ENCODE measurements around the gene CDC42EP4. TPM values are rescaled to one million over a fixed set of nuclear protein-coding genes. Genes with fewer than 3 reads are reported as not detected.

Gene CDC42EP4
- 19.6 and 53.2 TPM in 2 replicates for total RNA-seq (2011; cell fraction: chromatin; rRNA removed; ENCODE audit: low replicate concordance)
- 40.4 and 45.0 TPM in 2 replicates for total RNA-seq (2011; cell fraction: nucleolus; rRNA removed)
- 28.5 and 29.0 TPM in 2 replicates for total RNA-seq (2011; cell fraction: nucleoplasm; rRNA removed)
- total RNA-seq (2014; rRNA removed) (16.1 and 19.9 TPM in 2 replicates), total RNA-seq (2014; rRNA removed; fragmentation: Illumina TruSeq; extraction: Trizol) (7.4 and 8.0 TPM in 2 replicates), total RNA-seq (2015; rRNA removed; fragmentation: Illumina TruSeq; extraction: Trizol) (15.9 TPM in 2 replicates), total RNA-seq (2021) (20.4 and 20.8 TPM in 2 replicates), polyA plus RNA-seq (2011; rRNA removed) (8.8 and 12.3 TPM in 2 replicates), polyA plus RNA-seq (2014; fragmentation: Illumina TruSeq; extraction: Trizol) (10.2 and 15.3 TPM in 2 replicates), polyA plus RNA-seq (2014; fragmentation: Nextera tagmentation; extraction: Ambion mirVana) (1 to 10 TPM in 1 of 2 experiments, under 1 TPM in 1; 0.65 to 1.1 TPM), polyA plus RNA-seq (2014; rRNA removed) (13.3 and 13.4 TPM in 2 replicates), polyA minus RNA-seq (2011; rRNA and poly(A)+ RNA removed) (7.4 and 13.8 TPM in 2 replicates), Bru-seq, nascent RNA (percentile 68 among the genes with signal in this experiment), BruChase-seq, experiment 1, labeled RNA remaining after a 2-hour chase (percentile 68 among the genes with signal in this experiment), BruChase-seq, experiment 2, labeled RNA remaining after a 6-hour chase (percentile 65 among the genes with signal in this experiment)
- polyA plus RNA-seq (2011; cell fraction: cytosol; rRNA removed): 9.2 and 35.2 TPM in 2 replicates
- 9.0 and 12.0 TPM in 2 replicates for polyA plus RNA-seq (2011; cell fraction: nucleus; rRNA removed)
- 19.2 and 20.7 TPM in 2 replicates for polyA plus RNA-seq (2012)
- polyA minus RNA-seq (2011; cell fraction: cytosol; rRNA and poly(A)+ RNA removed): 14.7 and 19.6 TPM in 2 replicates
- polyA minus RNA-seq (2011; cell fraction: nucleus; rRNA and poly(A)+ RNA removed): 19.3 and 19.4 TPM in 2 replicates
- long read RNA-seq, experiment 1, transcript CDC42EP4-205 (2 exons, 1,022 nt): minor isoform, 11 of 92 reads
- long read RNA-seq, experiment 1, transcript CDC42EP4-201 (2 exons, 3,272 nt): major isoform, 18 of 92 reads
- long read RNA-seq, experiment 1, partial matches to known transcripts: 63 of 92 reads
- long read RNA-seq, experiment 1, other reads (novel, unspliced or antisense): 0 of 92 reads
- long read RNA-seq, experiment 2, transcript CDC42EP4-201 (2 exons, 3,272 nt): major isoform, 9 of 39 reads
- long read RNA-seq, experiment 2, transcript CDC42EP4-205 (2 exons, 1,022 nt): minor isoform, 7 of 39 reads
- long read RNA-seq, experiment 2, partial matches to known transcripts: 0 of 39 reads
- long read RNA-seq, experiment 2, other reads (novel, unspliced or antisense): 23 of 39 reads
- long read RNA-seq, experiment 3, partial matches to known transcripts: 0 of 5 reads
- long read RNA-seq, experiment 3, other reads (novel, unspliced or antisense): 1 of 5 reads

DNA sequence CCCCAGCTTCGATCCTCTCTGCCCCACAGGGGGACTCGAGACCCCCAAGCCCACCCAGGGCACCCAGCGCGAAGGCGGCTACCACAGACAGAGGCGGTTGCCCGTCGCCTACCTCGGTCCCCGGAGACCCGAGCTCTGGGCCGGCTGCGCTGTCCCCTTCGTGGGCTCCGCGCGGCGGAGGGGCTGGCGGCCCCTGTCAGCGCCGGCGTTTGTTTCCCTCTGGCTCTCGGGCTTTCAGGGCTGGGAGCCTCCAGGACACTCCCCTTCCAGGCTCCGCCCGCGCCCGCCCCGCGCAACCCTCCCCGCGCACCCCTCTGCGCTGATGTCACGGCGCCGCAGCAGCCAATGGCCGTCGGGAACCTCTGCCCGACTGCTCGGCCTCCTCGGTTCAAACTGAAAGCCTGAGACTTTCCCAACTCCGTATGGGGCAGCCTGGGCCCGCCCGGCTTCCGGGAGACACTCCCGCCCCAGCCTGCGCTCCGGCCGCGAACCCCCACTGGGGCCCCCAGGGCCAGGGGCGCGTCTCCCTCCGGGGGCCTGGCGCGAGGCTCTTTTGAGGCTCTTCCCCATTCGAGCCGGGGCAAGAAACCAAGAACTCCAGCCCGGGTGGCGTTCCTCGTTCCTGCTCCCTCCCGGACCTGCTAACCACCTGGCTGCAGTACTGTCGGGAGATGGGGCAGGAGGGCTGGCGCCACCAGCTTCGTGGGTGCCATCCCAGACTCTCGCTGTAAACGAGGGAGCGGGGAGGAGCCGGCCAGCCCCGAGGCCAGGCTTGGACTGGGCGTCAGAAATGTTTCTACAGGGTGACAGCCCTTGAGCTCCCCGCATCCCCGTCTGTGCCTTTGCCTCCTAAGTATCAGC lies at the start of gene CDC42EP4:
TSS of gene CDC42EP4 (minus strand) at position 221 of the 861 bp plus-strand sequence. CDS start 25,501 bp downstream, outside the sequence.
- no peaks in the 10 kb centered on the region for H3K9me3 ChIP-seq (replicated peaks; ENCODE audit: control insufficient read depth, insufficient read depth, low read depth, low read length)
- no peaks in the 10 kb centered on the region for H4K20me1 ChIP-seq (replicated peaks; ENCODE audit: control insufficient read depth, insufficient read depth, low read length)
- CTCF ChIA-PET (ENCODE audit: low intra/inter-chr PET ratio): interaction anchor here (1.0 to 2.6 kb wide), 2 partner anchors 12 to 58 kb away, joined by 3 to 14 read pairs; no protein-coding TSS in a partner anchor
- DNase-seq (ENCODE audit: extremely low read depth in 1 of 4, low spot score in 3 of 4) (peak; percentile 90 to 93 (median 92)), ATAC-seq (peak; percentile 89), FAIRE-seq (peak; percentile 81)
- peaks cover under 1% of the 10 kb centered on the region; the same call in 1 of the 3 replicates for H3K36me3 ChIP-seq (ENCODE audit: control insufficient read depth, insufficient read depth, low read length)
- H3K4me1 ChIP-seq (replicated peaks in 1 of 2; ENCODE audit: control insufficient read depth in 2 of 2, insufficient read depth in 2 of 2, low read length in 2 of 2): peaks cover 22 to 53% of the 10 kb centered on the region in 2 experiments
- in situ Hi-C loops (cut with MboI): no loop called here
- intact Hi-C loops (cut with micrococcal nuclease): loop anchor here (1.0 to 5.0 kb wide), 3 partner anchors 55 to 79 kb away; a partner anchor contains a TSS
- H3K9me1 ChIP-seq (ENCODE audit: control insufficient read depth, insufficient read depth, low read length): peaks cover under 1% of the 10 kb centered on the region
- H3K27ac ChIP-seq (ENCODE audit: extremely low read depth, low read depth, low read length): peak within 1 kb of the TSS; percentile 77
- WGBS (ENCODE audit: insufficient coverage, low coverage, missing lambda C conversion rate): 6% methylated on average over 28 of the region's 71 CpGs
- peak within 1 kb of the TSS; percentile 92 for H2AFZ ChIP-seq (ENCODE audit: low read depth, low read length)
- peak within 1 kb of the TSS; percentile 77 for H3K4me3 ChIP-seq
- POLR2A ChIA-PET: interaction anchor here (0.6 to 1.5 kb wide), 6 partner anchors 10 to 74 kb away, joined by 3 to 8 read pairs (median 4); no protein-coding TSS in a partner anchor
- H3K27me3 ChIP-seq (ENCODE audit: control insufficient read depth in 2 of 2, insufficient read depth in 2 of 2, low read length in 2 of 2): no peaks in the 10 kb centered on the region
- peak within 1 kb of the TSS; percentile 81 for H3K4me2 ChIP-seq (ENCODE audit: insufficient read depth, low read length)
- H3K9ac ChIP-seq (ENCODE audit: insufficient read depth in 1 of 2, low read depth in 2 of 2, low read length in 2 of 2): peak within 1 kb of the TSS; percentile 72 to 94
- H3K79me2 ChIP-seq (ENCODE audit: control insufficient read depth, insufficient read depth, low read length): peaks cover 37% of the 10 kb centered on the region
- TSS peak; percentile 67 for BruUV-seq (replicated peaks)
- TF ChIP-seq ZNF274 (IDR thresholded peaks at IDR 0.05; ENCODE audit: borderline replicate concordance, low read depth, low read length) (no peak), STAT5A (IDR thresholded peaks at IDR 0.05; ENCODE audit: borderline replicate concordance, low read length) (no peak), ELF1 (tag; IDR thresholded peaks at IDR 0.05) (peak; percentile 36; the same call in 1 of the 2 replicates), RB1 (IDR thresholded peaks at IDR 0.05; ENCODE audit: low read depth) (0 out of 2 replicates have a peak, but pooled peaks have one; percentile 45), SIN3A (IDR thresholded peaks at IDR 0.05; ENCODE audit: borderline replicate concordance in 2 of 2, control insufficient read depth in 1 of 2, low read depth in 2 of 2, low read length in 2 of 2) (peak; percentile 4 to 69; a peak in 1 of 4 replicates), NRF1 (conservative IDR thresholded peaks at IDR 0.05 in 1 of 2, IDR thresholded peaks at IDR 0.05 in 1 of 2) (peak; percentile 97), BCOR (IDR thresholded peaks at IDR 0.05) (no peak), JUN (IDR thresholded peaks at IDR 0.05; ENCODE audit: borderline replicate concordance, low read depth, low read length) (peak; percentile 17; the same call in 1 of the 2 replicates), JUN (CRISPR knock-in tag; IDR thresholded peaks at IDR 0.05; ENCODE audit: borderline replicate concordance) (no peak), TAF7 (tag; IDR thresholded peaks at IDR 0.05) (0 out of 2 replicates have a peak, but pooled peaks have one; percentile 24), KDM2B (CRISPR knock-in tag; IDR thresholded peaks at IDR 0.05) (peak; percentile 73; the same call in 1 of the 2 replicates), L3MBTL2 (IDR thresholded peaks at IDR 0.05) (peak; percentile 93), ELF2 (CRISPR knock-in tag; IDR thresholded peaks at IDR 0.05) (0 out of 2 replicates have a peak, but pooled peaks have one; percentile 38), ZNF511 (CRISPR knock-in tag; IDR thresholded peaks at IDR 0.05) (peak; percentile 16; the same call in 1 of the 2 replicates), ETV1 (tag; conservative IDR thresholded peaks at IDR 0.05; ENCODE audit: low read depth) (0 out of 2 replicates have a peak, but pooled peaks have one; percentile 19)
